Stomach smooth muscle (tissue), 2 donors: ENCODE measurements around the gene DENND4C.

Source experiments
- H3K27ac ChIP-seq: one replicate; pipeline ENCODE4 v1.7.0; 2013; ENCODE audit warnings: mild to moderate bottlenecking, low read length, inconsistent platforms
- H3K27me3 ChIP-seq, 2 donors: one replicate each; pipeline ENCODE4 v1.7.0; 2013; ENCODE audit warnings: low read length in 2 of 2; ENCODE audit not compliant: insufficient read depth in 2 of 2, control insufficient read depth in 1 of 2
- H3K36me3 ChIP-seq, 2 donors: one replicate each; pipeline ENCODE4 v1.7.0; 2013; ENCODE audit warnings: low read length in 2 of 2; ENCODE audit not compliant: control insufficient read depth in 2 of 2, insufficient read depth in 2 of 2
- H3K4me1 ChIP-seq: one replicate; pipeline ENCODE4 v1.7.0; 2013; ENCODE audit warnings: low read length; ENCODE audit not compliant: control insufficient read depth, insufficient read depth
- H3K4me3 ChIP-seq, 2 donors: one replicate each; pipeline ENCODE4 v1.7.0; 2013; ENCODE audit warnings: low read length in 2 of 2
- H3K9ac ChIP-seq, 2 donors: one replicate each; pipeline ENCODE4 v1.7.0; 2013; ENCODE audit warnings: low read length in 2 of 2, mild to moderate bottlenecking in 1 of 2
- H3K9me3 ChIP-seq, 2 donors: one replicate each; pipeline ENCODE4 v1.7.0; 2013; ENCODE audit warnings: low read length in 2 of 2; ENCODE audit not compliant: control insufficient read depth in 2 of 2
- donor health status: healthy.
- donor health status: Pancreatic carcinoma.

The DENND4C gene

GRCh38 chr9:19303216-19303615 is 72.7 kb downstream of the DENND4C start:
- Histone ChIP-seq H3K36me3 (peaks cover 16 to 19% of the 10 kb centered on the region in 2 donors), H3K9ac (no peak overlapping the region), H3K27ac (no peak overlapping the region), H3K4me3 (no peak overlapping the region), H3K9me3 (no peaks in the 10 kb centered on the region), H3K27me3 (no peaks in the 10 kb centered on the region), H3K4me1 (no peaks in the 10 kb centered on the region)

- Histone ChIP-seq H3K4me3 (no peak overlapping the region), H3K36me3 (peaks cover 9 to 11% of the 10 kb centered on the region in 2 donors), H3K27ac (no peak overlapping the region), H3K27me3 (no peaks in the 10 kb centered on the region), H3K4me1 (no peaks in the 10 kb centered on the region), H3K9me3 (no peaks in the 10 kb centered on the region), H3K9ac (no peak overlapping the region)
Measured at GRCh38 chr9:19306568-19306967, 76.1 kb downstream of the DENND4C start.

- Histone ChIP-seq H3K4me3 (no peak overlapping the region), H3K36me3 (peaks cover 2 to 5% of the 10 kb centered on the region in 2 donors), H3K9me3 (no peaks in the 10 kb centered on the region)
Measured at GRCh38 chr9:19310246-19310645, 79.8 kb downstream of the DENND4C start.

DNA sequence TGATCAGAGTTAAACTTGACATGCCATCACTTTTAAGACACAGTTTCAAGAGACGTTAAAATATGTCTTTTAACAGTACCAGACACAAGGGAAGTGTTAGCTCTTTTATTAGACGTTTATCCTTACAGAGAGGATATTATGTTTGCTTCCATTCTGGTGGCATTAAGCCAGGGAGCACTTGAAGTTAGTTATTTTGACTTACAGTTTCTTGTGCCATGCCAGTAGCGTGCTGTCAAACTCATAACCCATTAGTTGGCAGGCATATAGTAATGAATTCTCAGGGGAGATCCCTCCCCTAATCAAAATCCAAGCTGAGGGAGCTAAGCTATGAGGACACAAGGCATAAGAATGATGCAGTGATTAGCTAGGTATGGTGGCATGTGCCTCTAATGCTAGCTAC is 83.1 kb downstream of the DENND4C start:
- H3K36me3 ChIP-seq, result peaks cover 2 to 3% of the 10 kb centered on the region in 2 donors
- no peak overlapping the region for H3K9ac ChIP-seq

More at GRCh38 chr9:19310246-19310645, 79.8 kb downstream of the DENND4C start:
- H3K27ac ChIP-seq, result no peak overlapping the region
- H3K27me3 ChIP-seq, result no peaks in the 10 kb centered on the region
- H3K4me1 ChIP-seq, result no peaks in the 10 kb centered on the region
- H3K9ac ChIP-seq, result no peak overlapping the region

DNA sequence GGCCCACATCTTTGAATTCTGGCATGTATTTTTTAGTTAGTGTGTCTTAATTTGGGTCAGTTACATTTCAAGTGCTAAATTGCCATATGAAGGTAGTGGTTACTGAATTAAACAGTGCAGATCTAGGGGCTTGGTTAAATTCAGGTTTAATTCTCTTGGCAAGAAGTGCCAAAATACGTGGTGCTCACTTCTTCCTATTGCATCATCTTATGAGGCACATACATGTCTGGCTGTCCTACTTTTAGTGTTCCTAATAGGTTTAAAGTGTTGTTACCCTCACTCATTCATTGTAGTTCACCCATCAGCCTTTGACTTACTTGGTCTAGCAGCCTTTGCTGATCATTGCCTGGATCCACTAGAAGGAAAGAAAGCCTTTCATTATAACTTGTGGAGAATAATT is 90.0 kb downstream of the DENND4C start:
- H3K27me3 ChIP-seq, result no peaks in the 10 kb centered on the region
- H3K9me3 ChIP-seq, result no peaks in the 10 kb centered on the region
- H3K4me3 ChIP-seq, result no peak overlapping the region
- H3K36me3 ChIP-seq, result peaks cover 4 to 6% of the 10 kb centered on the region in 2 donors
- no peak overlapping the region for H3K9ac ChIP-seq
- H3K27ac ChIP-seq, result no peak overlapping the region
- no peaks in the 10 kb centered on the region for H3K4me1 ChIP-seq

More for the DNA sequence above, 83.1 kb downstream of the DENND4C start:
- Histone ChIP-seq H3K4me1 (no peaks in the 10 kb centered on the region), H3K27ac (no peak overlapping the region), H3K9me3 (no peaks in the 10 kb centered on the region), H3K4me3 (no peak overlapping the region), H3K27me3 (no peaks in the 10 kb centered on the region)

- no peak overlapping the region for H3K4me3 ChIP-seq
- peaks cover 14 to 27% of the 10 kb centered on the region in 2 donors for H3K36me3 ChIP-seq
- H3K9ac ChIP-seq, result no peak overlapping the region
- no peak overlapping the region for H3K27ac ChIP-seq
- H3K4me1 ChIP-seq, result no peaks in the 10 kb centered on the region
- no peaks in the 10 kb centered on the region for H3K9me3 ChIP-seq
- H3K27me3 ChIP-seq, result no peaks in the 10 kb centered on the region
Measured at GRCh38 chr9:19331877-19332276, 101.4 kb downstream of the DENND4C start.

GRCh38 chr9:19336166-19336565 is 105.7 kb downstream of the DENND4C start:
- no peak overlapping the region for H3K4me3 ChIP-seq
- no peak overlapping the region for H3K27ac ChIP-seq
- H3K9me3 ChIP-seq, result no peaks in the 10 kb centered on the region
- H3K27me3 ChIP-seq, result no peaks in the 10 kb centered on the region
- H3K9ac ChIP-seq, result no peak overlapping the region
- no peaks in the 10 kb centered on the region for H3K4me1 ChIP-seq
- peaks cover 17 to 19% of the 10 kb centered on the region in 2 donors for H3K36me3 ChIP-seq

GRCh38 chr9:19342947-19343346 is 112.5 kb downstream of the DENND4C start:
- H3K9me3 ChIP-seq, result no peaks in the 10 kb centered on the region
- no peaks in the 10 kb centered on the region for H3K4me1 ChIP-seq
- H3K36me3 ChIP-seq, result peaks cover 19 to 20% of the 10 kb centered on the region in 2 donors
- no peak overlapping the region for H3K27ac ChIP-seq
- H3K4me3 ChIP-seq, result no peak overlapping the region
- H3K27me3 ChIP-seq, result no peaks in the 10 kb centered on the region
- no peak overlapping the region for H3K9ac ChIP-seq

GRCh38 chr9:19358701-19359100 is 128.2 kb downstream of the DENND4C start:
- H3K36me3 ChIP-seq, result peaks cover 11 to 36% of the 10 kb centered on the region in 2 donors
- no peaks in the 10 kb centered on the region for H3K27me3 ChIP-seq
- no peak overlapping the region for H3K27ac ChIP-seq
- H3K4me3 ChIP-seq, result no peak overlapping the region
- no peaks in the 10 kb centered on the region for H3K9me3 ChIP-seq
- no peaks in the 10 kb centered on the region for H3K4me1 ChIP-seq
- no peak overlapping the region for H3K9ac ChIP-seq

DNA sequence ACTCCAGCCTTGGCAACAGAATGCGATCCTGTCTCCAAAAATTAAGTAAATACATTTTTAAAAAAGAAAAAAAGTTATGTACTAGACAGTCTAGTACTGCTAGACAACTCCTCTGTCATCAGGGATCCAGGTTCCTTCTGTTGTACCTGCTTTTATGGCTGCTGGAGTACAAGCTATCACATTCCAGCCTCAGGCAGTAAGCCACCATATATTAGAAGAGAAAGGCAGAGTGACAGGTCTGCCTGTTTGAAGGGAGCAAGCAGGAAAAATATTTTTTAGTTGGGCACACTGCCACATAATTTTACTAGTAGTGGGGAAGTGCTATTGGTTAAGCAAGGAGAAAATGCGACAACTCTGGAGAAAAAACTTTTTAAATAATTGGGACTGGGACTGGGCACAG is 138.6 kb downstream of the DENND4C start:
- no peak overlapping the region for H3K4me3 ChIP-seq

GRCh38 chr9:19371942-19372341 is 141.4 kb downstream of the DENND4C start:
- Histone ChIP-seq H3K36me3 (peaks cover 28 to 49% of the 10 kb centered on the region in 2 donors), H3K27ac (no peak overlapping the region), H3K9ac (no peak overlapping the region), H3K9me3 (no peaks in the 10 kb centered on the region), H3K4me3 (no peak overlapping the region), H3K27me3 (no peaks in the 10 kb centered on the region), H3K4me1 (no peaks in the 10 kb centered on the region)

More for the DNA sequence above, 138.6 kb downstream of the DENND4C start:
- Histone ChIP-seq H3K27ac (no peak overlapping the region), H3K36me3 (peaks cover 13 to 36% of the 10 kb centered on the region in 2 donors), H3K9ac (no peak overlapping the region), H3K27me3 (no peaks in the 10 kb centered on the region), H3K9me3 (no peaks in the 10 kb centered on the region), H3K4me1 (no peaks in the 10 kb centered on the region)
